ENCODE results near the gene DAPK1.

The DAPK1 gene

GRCh38 chr9:87644659-87645058, 147.0 kb downstream of the DAPK1 start:
- Histone ChIP-seq H3K9me3 (ENCODE audit: insufficient read depth, low read depth, low read length) (peaks cover 2% of the 10 kb centered on the region), H3K9ac (ENCODE audit: low read length) (no peak overlapping the region), H2AK5ac (ENCODE audit: low read length) (no peak overlapping the region), H4K12ac (ENCODE audit: low read depth, low read length) (no peak overlapping the region), H2BK5ac (ENCODE audit: low read depth, low read length, poor library complexity) (no peak overlapping the region), H3K4me2 (ENCODE audit: low read length) (no peak overlapping the region), H3K14ac (ENCODE audit: low read length) (no peak overlapping the region), H3K18ac (ENCODE audit: low read length) (no peak overlapping the region), H3K4ac (ENCODE audit: low read depth, low read length) (no peak overlapping the region), H4K8ac (ENCODE audit: low read depth, low read length) (no peak overlapping the region), H2BK120ac (ENCODE audit: insufficient read depth, low read length, poor library complexity) (no peak overlapping the region), H3K36me3 (ENCODE audit: control insufficient read depth in 1 of 2, insufficient read depth in 2 of 2, low read length in 2 of 2) (peaks cover 18 to 33% of the 10 kb centered on the region in 2 experiments), H3K27me3 (ENCODE audit: insufficient read depth, low read length) (no peaks in the 10 kb centered on the region), H3K4me1 (ENCODE audit: control insufficient read depth in 1 of 2, insufficient read depth in 2 of 2, low read length in 2 of 2) (peaks cover 0 to 2% of the 10 kb centered on the region in 2 experiments), H3K23ac (ENCODE audit: low read length) (no peak overlapping the region), H2AFZ (ENCODE audit: insufficient read depth, low read length, poor library complexity) (no peak overlapping the region), H3K79me2 (ENCODE audit: control insufficient read depth, insufficient read depth, low read length, poor library complexity) (no peaks in the 10 kb centered on the region), H3K27ac (ENCODE audit: low read depth, low read length) (no peak overlapping the region), H4K91ac (ENCODE audit: low read depth, low read length) (no peak overlapping the region), H3K79me1 (ENCODE audit: low read length) (no peaks in the 10 kb centered on the region), H2BK12ac (ENCODE audit: low read length) (no peak overlapping the region), H3K4me3 (ENCODE audit: low read depth, low read length) (no peak overlapping the region)
- no CpG with 5 or more reads among the region's 1 CpG for WGBS (ENCODE audit: extremely low coverage, insufficient coverage, insufficient read length)
- no peak for DNase-seq

GRCh38 chr9:87646546-87646945, 148.9 kb downstream of the DAPK1 start:
- peaks cover 0 to 2% of the 10 kb centered on the region in 2 experiments for H3K4me1 ChIP-seq (ENCODE audit: control insufficient read depth in 1 of 2, insufficient read depth in 2 of 2, low read length in 2 of 2)
- H2BK12ac ChIP-seq (ENCODE audit: low read length): no peak overlapping the region
- peaks cover 23 to 27% of the 10 kb centered on the region in 2 experiments for H3K36me3 ChIP-seq (ENCODE audit: control insufficient read depth in 1 of 2, insufficient read depth in 2 of 2, low read length in 2 of 2)
- no peak overlapping the region for H3K4me2 ChIP-seq (ENCODE audit: low read length)
- no peak overlapping the region for H3K14ac ChIP-seq (ENCODE audit: low read length)
- no peak overlapping the region for H2BK5ac ChIP-seq (ENCODE audit: low read depth, low read length, poor library complexity)
- no peak overlapping the region for H4K12ac ChIP-seq (ENCODE audit: low read depth, low read length)
- H2AK5ac ChIP-seq (ENCODE audit: low read length): no peak overlapping the region
- no peak overlapping the region for H2AFZ ChIP-seq (ENCODE audit: insufficient read depth, low read length, poor library complexity)
- H3K4me3 ChIP-seq (ENCODE audit: low read depth, low read length): no peak overlapping the region
- H3K27me3 ChIP-seq (ENCODE audit: insufficient read depth, low read length): no peaks in the 10 kb centered on the region
- no peak overlapping the region for H3K23ac ChIP-seq (ENCODE audit: low read length)
- no peaks in the 10 kb centered on the region for H3K79me2 ChIP-seq (ENCODE audit: control insufficient read depth, insufficient read depth, low read length, poor library complexity)
- peaks cover 2% of the 10 kb centered on the region for H3K9me3 ChIP-seq (ENCODE audit: insufficient read depth, low read depth, low read length)
- H2BK120ac ChIP-seq (ENCODE audit: insufficient read depth, low read length, poor library complexity): no peak overlapping the region
- no peak overlapping the region for H3K4ac ChIP-seq (ENCODE audit: low read depth, low read length)
- no peak overlapping the region for H4K91ac ChIP-seq (ENCODE audit: low read depth, low read length)
- H3K18ac ChIP-seq (ENCODE audit: low read length): no peak overlapping the region
- no CpG with 5 or more reads among the region's 3 CpGs for WGBS (ENCODE audit: extremely low coverage, insufficient coverage, insufficient read length)
- H3K9ac ChIP-seq (ENCODE audit: low read length): no peak overlapping the region
- H3K27ac ChIP-seq (ENCODE audit: low read depth, low read length): no peak overlapping the region
- no peaks in the 10 kb centered on the region for H3K79me1 ChIP-seq (ENCODE audit: low read length)
- H4K8ac ChIP-seq (ENCODE audit: low read depth, low read length): no peak overlapping the region
- DNase-seq: no peak

- no CpG with 5 or more reads among the region's 8 CpGs for WGBS (ENCODE audit: extremely low coverage, insufficient coverage, insufficient read length)
- Histone ChIP-seq H3K14ac (ENCODE audit: low read length) (no peak overlapping the region), H3K4me1 (ENCODE audit: control insufficient read depth in 1 of 2, insufficient read depth in 2 of 2, low read length in 2 of 2) (peaks cover 0 to 2% of the 10 kb centered on the region in 2 experiments), H3K4me3 (ENCODE audit: low read depth, low read length) (no peak overlapping the region), H4K91ac (ENCODE audit: low read depth, low read length) (no peak overlapping the region), H3K79me2 (ENCODE audit: control insufficient read depth, insufficient read depth, low read length, poor library complexity) (no peaks in the 10 kb centered on the region), H3K18ac (ENCODE audit: low read length) (no peak overlapping the region), H3K4ac (ENCODE audit: low read depth, low read length) (no peak overlapping the region), H2BK5ac (ENCODE audit: low read depth, low read length, poor library complexity) (no peak overlapping the region), H3K4me2 (ENCODE audit: low read length) (no peak overlapping the region), H3K27ac (ENCODE audit: low read depth, low read length) (no peak overlapping the region), H3K27me3 (ENCODE audit: insufficient read depth, low read length) (no peaks in the 10 kb centered on the region), H2BK12ac (ENCODE audit: low read length) (no peak overlapping the region), H2AK5ac (ENCODE audit: low read length) (no peak overlapping the region), H2BK120ac (ENCODE audit: insufficient read depth, low read length, poor library complexity) (no peak overlapping the region), H3K9ac (ENCODE audit: low read length) (no peak overlapping the region), H3K79me1 (ENCODE audit: low read length) (no peaks in the 10 kb centered on the region), H2AFZ (ENCODE audit: insufficient read depth, low read length, poor library complexity) (no peak overlapping the region), H4K12ac (ENCODE audit: low read depth, low read length) (no peak overlapping the region), H3K9me3 (ENCODE audit: insufficient read depth, low read depth, low read length) (peaks cover 2% of the 10 kb centered on the region), H3K23ac (ENCODE audit: low read length) (no peak overlapping the region), H3K36me3 (ENCODE audit: control insufficient read depth in 1 of 2, insufficient read depth in 2 of 2, low read length in 2 of 2) (peaks cover 25 to 29% of the 10 kb centered on the region in 2 experiments), H4K8ac (ENCODE audit: low read depth, low read length) (no peak overlapping the region)
- no peak for DNase-seq
Observed at GRCh38 chr9:87647114-87647513, 149.4 kb downstream of the DAPK1 start.

GRCh38 chr9:87648606-87649005, 150.9 kb downstream of the DAPK1 start:
- Histone ChIP-seq H2BK120ac (ENCODE audit: insufficient read depth, low read length, poor library complexity) (no peak overlapping the region), H2AFZ (ENCODE audit: insufficient read depth, low read length, poor library complexity) (no peak overlapping the region), H3K14ac (ENCODE audit: low read length) (no peak overlapping the region), H3K9ac (ENCODE audit: low read length) (no peak overlapping the region), H3K27me3 (ENCODE audit: insufficient read depth, low read length) (no peaks in the 10 kb centered on the region), H4K91ac (ENCODE audit: low read depth, low read length) (no peak overlapping the region), H2BK5ac (ENCODE audit: low read depth, low read length, poor library complexity) (no peak overlapping the region), H4K12ac (ENCODE audit: low read depth, low read length) (no peak overlapping the region), H3K18ac (ENCODE audit: low read length) (no peak overlapping the region), H3K79me2 (ENCODE audit: control insufficient read depth, insufficient read depth, low read length, poor library complexity) (no peaks in the 10 kb centered on the region), H3K27ac (ENCODE audit: low read depth, low read length) (no peak overlapping the region), H4K8ac (ENCODE audit: low read depth, low read length) (no peak overlapping the region), H3K23ac (ENCODE audit: low read length) (no peak overlapping the region), H3K4me2 (ENCODE audit: low read length) (no peak overlapping the region), H3K9me3 (ENCODE audit: insufficient read depth, low read depth, low read length) (peaks cover 2% of the 10 kb centered on the region), H2AK5ac (ENCODE audit: low read length) (no peak overlapping the region), H3K4me1 (ENCODE audit: control insufficient read depth in 1 of 2, insufficient read depth in 2 of 2, low read length in 2 of 2) (peaks cover 0 to 2% of the 10 kb centered on the region in 2 experiments), H3K36me3 (ENCODE audit: control insufficient read depth in 1 of 2, insufficient read depth in 2 of 2, low read length in 2 of 2) (peaks cover 20 to 25% of the 10 kb centered on the region in 2 experiments), H3K79me1 (ENCODE audit: low read length) (no peaks in the 10 kb centered on the region), H3K4ac (ENCODE audit: low read depth, low read length) (no peak overlapping the region), H3K4me3 (ENCODE audit: low read depth, low read length) (no peak overlapping the region), H2BK12ac (ENCODE audit: low read length) (no peak overlapping the region)
- no peak for DNase-seq
- WGBS (ENCODE audit: extremely low coverage, insufficient coverage, insufficient read length): no CpG with 5 or more reads among the region's 7 CpGs

All from trophoblast cell (in vitro differentiated cells and primary cell).